ENCODE data around the gene AP1M2. TPM values are rescaled to one million over a fixed set of nuclear protein-coding genes. Genes with fewer than 3 reads are reported as not detected.

AP1M2 gene
- total RNA-seq, 1 experiment from 2014 or later = 146 TPM

GRCh38 chr19:10566408-10566657, 20.8 kb downstream of the AP1M2 start:
- peak overlapping the region in 2 of 3 experiments; percentile 64 to 82; a peak in 2 of 7 replicates for H3K27ac Mint-ChIP-seq
- peaks cover 16% of the 10 kb centered on the region for H3K27me3 Mint-ChIP-seq (ENCODE audit: low read depth)
- Histone ChIP-seq H4K8ac (replicated peaks; ENCODE audit: insufficient read length, low read depth, low read length) (no peak overlapping the region), H4K5ac (ENCODE audit: insufficient read length, low read depth, low read length) (no peak overlapping the region), H3K14ac (ENCODE audit: insufficient read depth, low read length) (no peak overlapping the region), H3K4me2 (ENCODE audit: insufficient read depth, insufficient read length, low read length) (peak overlapping the region; percentile 45), H2AK5ac (ENCODE audit: insufficient read length, low read length) (no peak overlapping the region), H3K18ac (ENCODE audit: insufficient read length, low read depth, low read length) (no peak overlapping the region), H4K20me1 (ENCODE audit: control insufficient read depth, insufficient read depth, insufficient read length) (no peaks in the 10 kb centered on the region), H3K79me2 (ENCODE audit: insufficient read depth, low read length) (no peaks in the 10 kb centered on the region), H2AFZ (ENCODE audit: low read length) (no peak overlapping the region), H3K27me3 (ENCODE audit: insufficient read depth, low read length) (no peaks in the 10 kb centered on the region), H2BK120ac (ENCODE audit: low read depth, low read length, poor library complexity, severe bottlenecking) (no peak overlapping the region), H3K79me1 (ENCODE audit: insufficient read depth, low read depth, low read length, poor library complexity, severe bottlenecking) (no peaks in the 10 kb centered on the region), H3K4ac (ENCODE audit: low read depth, low read length) (no peak overlapping the region), H3K9ac (ENCODE audit: extremely low read depth, insufficient read length, low read length) (no peak overlapping the region), H2BK12ac (ENCODE audit: insufficient read length, low read depth, low read length) (no peak overlapping the region), H3K27ac (ENCODE audit: insufficient read length, low read depth, low read length) (no peak overlapping the region), H4K91ac (ENCODE audit: insufficient read length, low read depth, low read length) (no peak overlapping the region), H3K9me3 (ENCODE audit: control insufficient read depth, low read depth, low read length) (no peaks in the 10 kb centered on the region), H2BK5ac (ENCODE audit: insufficient read length, low read length) (no peak overlapping the region), H3K56ac (ENCODE audit: insufficient read length, low read depth, low read length) (no peak overlapping the region), H3K23me2 (ENCODE audit: insufficient read length, low read depth, low read length, poor library complexity, severe bottlenecking) (peaks cover 10% of the 10 kb centered on the region), H2BK20ac (ENCODE audit: low read depth, low read length, poor library complexity, severe bottlenecking) (no peak overlapping the region), H3T11ph (ENCODE audit: low read length) (no peak overlapping the region), H3K4me1 (ENCODE audit: insufficient read depth, low read length) (no peaks in the 10 kb centered on the region), H3K23ac (ENCODE audit: insufficient read length, low read depth, low read length) (no peak overlapping the region), H2BK15ac (ENCODE audit: low read depth, low read length) (no peak overlapping the region)
- H3K4me1 Mint-ChIP-seq = peaks cover 31 to 33% of the 10 kb centered on the region in 2 experiments
- no peak for DNase-seq
- H3K36me3 Mint-ChIP-seq (ENCODE audit: insufficient read depth in 1 of 3, low read depth in 3 of 3) = peaks cover 15 to 18% (median 15%) of the 10 kb centered on the region in 3 experiments
- no CpG with 5 or more reads among the region's 4 CpGs for WGBS (ENCODE audit: extremely low coverage, insufficient read length, low lambda C conversion rate)
- H3K4me3 Mint-ChIP-seq = peak overlapping the region; percentile 97 to 99
- no peaks in the 10 kb centered on the region for H3K9me3 Mint-ChIP-seq
- TF ChIP-seq, protein P1, sequence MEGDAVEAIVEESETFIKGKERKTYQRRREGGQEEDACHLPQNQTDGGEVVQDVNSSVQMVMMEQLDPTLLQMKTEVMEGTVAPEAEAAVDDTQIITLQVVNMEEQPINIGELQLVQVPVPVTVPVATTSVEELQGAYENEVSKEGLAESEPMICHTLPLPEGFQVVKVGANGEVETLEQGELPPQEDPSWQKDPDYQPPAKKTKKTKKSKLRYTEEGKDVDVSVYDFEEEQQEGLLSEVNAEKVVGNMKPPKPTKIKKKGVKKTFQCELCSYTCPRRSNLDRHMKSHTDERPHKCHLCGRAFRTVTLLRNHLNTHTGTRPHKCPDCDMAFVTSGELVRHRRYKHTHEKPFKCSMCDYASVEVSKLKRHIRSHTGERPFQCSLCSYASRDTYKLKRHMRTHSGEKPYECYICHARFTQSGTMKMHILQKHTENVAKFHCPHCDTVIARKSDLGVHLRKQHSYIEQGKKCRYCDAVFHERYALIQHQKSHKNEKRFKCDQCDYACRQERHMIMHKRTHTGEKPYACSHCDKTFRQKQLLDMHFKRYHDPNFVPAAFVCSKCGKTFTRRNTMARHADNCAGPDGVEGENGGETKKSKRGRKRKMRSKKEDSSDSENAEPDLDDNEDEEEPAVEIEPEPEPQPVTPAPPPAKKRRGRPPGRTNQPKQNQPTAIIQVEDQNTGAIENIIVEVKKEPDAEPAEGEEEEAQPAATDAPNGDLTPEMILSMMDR (conservative IDR thresholded peaks at IDR 0.05) = no peak

Measured in H9 (cell line).